ENCODE measurements around the gene PLXNA1. TPM values are rescaled to one million over a fixed set of nuclear protein-coding genes. Genes with fewer than 3 reads are reported as not detected.

Gene PLXNA1
- total RNA-seq, 2 donors from 2014 or later = 17.0 to 49.5 TPM

- no peak overlapping the region for H3K4me3 ChIP-seq
- H3K27ac ChIP-seq = no peak overlapping the region
- H3K27me3 ChIP-seq (replicated peaks; ENCODE audit: insufficient read depth) = no peaks in the 10 kb centered on the region
- H3K36me3 ChIP-seq = no peaks in the 10 kb centered on the region
- H3K9me3 ChIP-seq = no peaks in the 10 kb centered on the region
- intact Hi-C loops (cut with DNase I) = no loop called here
- no peak for DNase-seq (ENCODE audit: low spot score)
- 86% methylated on average over 3 of the region's 3 CpGs for WGBS
- H3K4me1 ChIP-seq (replicated peaks) = no peaks in the 10 kb centered on the region
- TF ChIP-seq POLR2A (IDR thresholded peaks at IDR 0.05) = no peak
- TF ChIP-seq, protein P1, sequence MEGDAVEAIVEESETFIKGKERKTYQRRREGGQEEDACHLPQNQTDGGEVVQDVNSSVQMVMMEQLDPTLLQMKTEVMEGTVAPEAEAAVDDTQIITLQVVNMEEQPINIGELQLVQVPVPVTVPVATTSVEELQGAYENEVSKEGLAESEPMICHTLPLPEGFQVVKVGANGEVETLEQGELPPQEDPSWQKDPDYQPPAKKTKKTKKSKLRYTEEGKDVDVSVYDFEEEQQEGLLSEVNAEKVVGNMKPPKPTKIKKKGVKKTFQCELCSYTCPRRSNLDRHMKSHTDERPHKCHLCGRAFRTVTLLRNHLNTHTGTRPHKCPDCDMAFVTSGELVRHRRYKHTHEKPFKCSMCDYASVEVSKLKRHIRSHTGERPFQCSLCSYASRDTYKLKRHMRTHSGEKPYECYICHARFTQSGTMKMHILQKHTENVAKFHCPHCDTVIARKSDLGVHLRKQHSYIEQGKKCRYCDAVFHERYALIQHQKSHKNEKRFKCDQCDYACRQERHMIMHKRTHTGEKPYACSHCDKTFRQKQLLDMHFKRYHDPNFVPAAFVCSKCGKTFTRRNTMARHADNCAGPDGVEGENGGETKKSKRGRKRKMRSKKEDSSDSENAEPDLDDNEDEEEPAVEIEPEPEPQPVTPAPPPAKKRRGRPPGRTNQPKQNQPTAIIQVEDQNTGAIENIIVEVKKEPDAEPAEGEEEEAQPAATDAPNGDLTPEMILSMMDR (IDR thresholded peaks at IDR 0.05) = no peak
Observed at GRCh38 chr3:126939733-126940132, 43.2 kb upstream of the PLXNA1 start.

DNA sequence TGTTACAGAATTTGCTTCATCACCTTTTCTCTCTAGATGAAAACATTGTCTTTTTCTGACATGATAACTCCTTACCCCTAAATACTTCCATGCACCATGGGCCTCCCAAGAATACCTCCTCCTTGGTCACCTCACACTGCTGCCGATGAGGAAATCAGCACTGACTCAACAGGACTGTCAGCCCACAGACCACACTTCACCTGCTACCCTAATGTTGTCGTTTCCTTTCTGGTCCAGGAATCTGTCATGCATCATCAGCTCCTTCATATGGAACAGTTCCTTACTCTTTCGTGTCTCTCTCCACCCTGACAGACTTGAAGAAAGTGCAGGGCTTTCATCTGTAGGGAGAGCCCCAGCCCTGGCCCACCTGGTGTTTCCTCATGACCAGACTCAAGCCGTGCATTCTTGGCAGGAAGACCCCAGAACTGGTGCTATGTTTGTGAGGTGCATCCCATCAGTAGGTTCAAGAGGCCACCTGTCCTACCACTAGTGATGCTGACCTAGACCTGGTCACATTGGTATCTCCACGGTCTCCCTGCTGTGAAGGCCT lies 41.1 kb upstream of the PLXNA1 start:
- H3K4me3 ChIP-seq = no peak overlapping the region
- intact Hi-C loops (cut with DNase I) = no loop called here
- no peak for DNase-seq (ENCODE audit: low spot score)
- no peaks in the 10 kb centered on the region for H3K4me1 ChIP-seq (replicated peaks)
- TF ChIP-seq, protein P1 (IDR thresholded peaks at IDR 0.05) = no peak
- TF ChIP-seq POLR2A (IDR thresholded peaks at IDR 0.05) = no peak
- TF ChIP-seq POLR2AphosphoS5 (IDR thresholded peaks at IDR 0.05) = no peak
- H3K9me3 ChIP-seq = no peaks in the 10 kb centered on the region
- H3K36me3 ChIP-seq = no peaks in the 10 kb centered on the region
- 93% methylated on average over 5 of the region's 5 CpGs for whole genome bisulfite sequencing
- H3K27me3 ChIP-seq (replicated peaks; ENCODE audit: insufficient read depth) = no peaks in the 10 kb centered on the region
- no peak overlapping the region for H3K27ac ChIP-seq

DNA sequence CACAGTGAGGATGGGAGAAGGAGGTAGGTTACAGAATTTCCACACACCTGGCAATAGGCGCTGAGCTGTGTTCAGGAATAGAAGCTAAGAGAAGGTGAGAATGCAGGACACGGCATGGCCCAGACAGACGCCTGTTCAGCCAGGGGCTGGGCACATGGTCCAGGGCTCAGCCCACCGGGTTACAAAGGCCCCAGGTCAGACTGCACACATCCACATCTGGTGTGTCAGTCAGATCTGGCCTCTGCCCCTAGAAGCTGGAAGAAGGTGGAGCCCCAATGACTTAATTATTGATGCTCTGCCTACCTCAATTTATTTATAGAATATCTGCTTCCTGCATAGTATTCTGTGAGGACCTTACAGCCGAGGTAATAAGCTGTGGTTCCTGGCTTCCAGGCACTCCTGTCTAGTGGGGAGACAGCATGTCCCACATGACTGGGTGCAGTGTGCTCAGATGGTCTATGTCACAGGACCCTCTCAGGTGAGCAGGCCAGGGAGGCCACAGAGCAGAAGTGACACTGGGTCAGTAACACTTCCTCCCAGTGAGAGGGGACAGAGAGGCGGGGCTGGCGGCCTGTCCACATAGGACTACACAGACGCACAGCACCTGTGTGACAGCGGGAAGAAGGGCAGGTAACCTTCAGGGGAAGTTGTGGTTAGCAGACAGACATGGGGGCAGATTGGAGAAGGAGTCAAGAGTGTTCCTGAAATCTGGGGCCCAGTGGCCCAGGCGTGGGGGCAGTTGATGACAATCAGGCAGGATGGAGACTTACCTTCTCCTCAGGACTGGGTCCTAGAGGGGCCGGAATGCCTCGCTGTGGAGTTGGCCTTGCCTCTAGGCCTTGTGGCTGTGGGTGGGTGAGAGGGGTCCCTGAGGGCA lies 38.6 kb upstream of the PLXNA1 start:
- TF ChIP-seq, protein P1 (IDR thresholded peaks at IDR 0.05) = no peak
- TF ChIP-seq POLR2A (IDR thresholded peaks at IDR 0.05) = no peak
- no peak for TF ChIP-seq POLR2AphosphoS5 (IDR thresholded peaks at IDR 0.05)
- Histone ChIP-seq H3K4me1 (replicated peaks) (no peaks in the 10 kb centered on the region), H3K36me3 (no peaks in the 10 kb centered on the region), H3K27ac (no peak overlapping the region), H3K4me3 (no peak overlapping the region), H3K9me3 (no peaks in the 10 kb centered on the region), H3K27me3 (replicated peaks; ENCODE audit: insufficient read depth) (no peaks in the 10 kb centered on the region)
- 96% methylated on average over 12 of the region's 12 CpGs for WGBS
- intact Hi-C loops (cut with DNase I) = no loop called here
- DNase-seq (ENCODE audit: low spot score) = no peak

DNA sequence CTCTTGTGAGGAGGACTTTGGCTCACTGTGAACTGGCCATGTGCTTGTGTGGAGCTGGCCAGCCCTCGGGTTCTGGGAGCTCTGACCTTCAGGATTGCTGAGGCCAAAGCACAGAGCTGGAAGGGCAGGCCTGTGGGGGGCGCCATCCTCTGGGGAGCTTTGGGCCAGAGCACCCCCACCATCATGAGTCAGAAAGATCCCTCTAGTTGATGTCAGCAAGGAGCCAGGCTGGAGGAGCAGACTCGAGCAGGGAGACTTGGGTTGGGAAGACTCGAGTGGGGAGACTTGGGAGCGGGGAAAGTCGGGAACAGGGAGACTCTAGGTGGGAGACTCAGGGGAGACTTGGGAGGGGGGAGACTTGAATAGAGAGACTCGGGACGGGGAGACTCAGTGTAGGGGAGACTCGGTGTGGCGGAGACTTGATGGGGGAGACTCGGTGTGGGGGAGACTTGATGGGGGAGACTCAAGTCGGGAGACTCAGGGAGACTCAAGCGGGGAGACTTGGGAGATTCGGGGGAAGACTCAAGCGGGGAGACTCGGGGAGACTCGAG lies 37.7 kb upstream of the PLXNA1 start:
- H3K27ac ChIP-seq = no peak overlapping the region
- H3K4me1 ChIP-seq (replicated peaks) = no peaks in the 10 kb centered on the region
- no peaks in the 10 kb centered on the region for H3K27me3 ChIP-seq (replicated peaks; ENCODE audit: insufficient read depth)
- no peaks in the 10 kb centered on the region for H3K36me3 ChIP-seq
- H3K4me3 ChIP-seq = no peak overlapping the region
- H3K9me3 ChIP-seq = no peaks in the 10 kb centered on the region
- no peak for TF ChIP-seq POLR2A (IDR thresholded peaks at IDR 0.05)
- TF ChIP-seq, protein P1 (IDR thresholded peaks at IDR 0.05) = no peak
- no peak for TF ChIP-seq POLR2AphosphoS5 (IDR thresholded peaks at IDR 0.05)
- intact Hi-C loops (cut with DNase I) = no loop called here
- 89% methylated on average over 17 of the region's 17 CpGs for WGBS
- no peak for DNase-seq (ENCODE audit: low spot score)

Data from prostate gland (tissue), 2 donors.